DMS53 treated with DMSO at 0.1 percent for 48 hours (cell line): ENCODE results near the gene JAZF1.
"Not testable (repeated sequence)": the region's sequence is repeated elsewhere in the genome, so short reads cannot be mapped to it uniquely, and the experiment has no call there.

ENCODE experiments used
- DNase-seq: peaks from one replicate; lab custom pipeline; 2025; ENCODE audit not compliant: unreplicated experiment; lab: John Stamatoyannopoulos, UW

Gene JAZF1

GRCh38 chr7:27860800-27861199, 319.8 kb downstream of the JAZF1 start:
- no peak for DNase-seq

GRCh38 chr7:27856703-27857485, 323.7 kb downstream of the JAZF1 start:
- DNase-seq, result not testable (repeated sequence)

GRCh38 chr7:27850531-27850930, 330.1 kb downstream of the JAZF1 start:
- no peak for DNase-seq

GRCh38 chr7:27846388-27846787, 334.2 kb downstream of the JAZF1 start:
- DNase-seq, result no peak

- no peak for DNase-seq
Observed at GRCh38 chr7:27843584-27844305, 336.9 kb downstream of the JAZF1 start.

- no peak for DNase-seq
Observed at GRCh38 chr7:27842851-27843250, 337.7 kb downstream of the JAZF1 start.

GRCh38 chr7:27842094-27842692, 338.4 kb downstream of the JAZF1 start:
- DNase-seq, result no peak

- no peak for DNase-seq
Observed at GRCh38 chr7:27840760-27841364, 339.7 kb downstream of the JAZF1 start.

- DNase-seq, result no peak
Observed at GRCh38 chr7:27840313-27840712, 340.3 kb downstream of the JAZF1 start.

GRCh38 chr7:27839099-27839498, 341.5 kb downstream of the JAZF1 start:
- no peak for DNase-seq

GRCh38 chr7:27836536-27836935, 344.1 kb downstream of the JAZF1 start:
- DNase-seq, result no peak

- no peak for DNase-seq
Observed at GRCh38 chr7:27835376-27835775, 345.2 kb downstream of the JAZF1 start.

- DNase-seq, result no peak
Observed at GRCh38 chr7:27834179-27834921, 346.2 kb downstream of the JAZF1 start.

- no peak for DNase-seq
Observed at GRCh38 chr7:27826357-27826756, 354.2 kb downstream of the JAZF1 start.

GRCh38 chr7:27825891-27826290, 354.7 kb downstream of the JAZF1 start:
- DNase-seq, result no peak

GRCh38 chr7:27822245-27822644, 358.4 kb downstream of the JAZF1 start:
- DNase-seq, result no peak

- no peak for DNase-seq
Observed at GRCh38 chr7:27812706-27813105, 367.9 kb downstream of the JAZF1 start.

- no peak for DNase-seq
Observed at GRCh38 chr7:27810186-27810585, 370.4 kb downstream of the JAZF1 start.

- no peak for DNase-seq
Observed at GRCh38 chr7:27808626-27809025, 372.0 kb downstream of the JAZF1 start.

- no peak for DNase-seq
Observed at GRCh38 chr7:27804139-27804538, 376.5 kb downstream of the JAZF1 start.

GRCh38 chr7:27802999-27803398, 377.6 kb downstream of the JAZF1 start:
- no peak for DNase-seq
